Mammary epithelial cell (primary cell): Measurements from ENCODE around the gene CFAP45.

ENCODE experiments used
- EZH2 ChIP-seq: IDR thresholded peaks from 2 replicates; pipeline ENCODE4 v1.6.1; 2012; ENCODE audit warnings: low read length, inconsistent platforms, borderline replicate concordance
- TF ChIP-seq, protein P1 (sequence below), 2 donors: IDR thresholded peaks in 1 of 2; conservative IDR thresholded peaks in 1 of 2; 2 replicates each; pipeline ENCODE4 v1.5.1; 2011 to 2012; ENCODE audit warnings: inconsistent platforms in 2 of 2, low read length in 2 of 2, mild to moderate bottlenecking in 2 of 2, control low read depth in 1 of 2, low read depth in 1 of 2; ENCODE audit not compliant: insufficient read depth in 1 of 2; ENCODE audit errors: extremely low read depth in 1 of 2

DNA sequence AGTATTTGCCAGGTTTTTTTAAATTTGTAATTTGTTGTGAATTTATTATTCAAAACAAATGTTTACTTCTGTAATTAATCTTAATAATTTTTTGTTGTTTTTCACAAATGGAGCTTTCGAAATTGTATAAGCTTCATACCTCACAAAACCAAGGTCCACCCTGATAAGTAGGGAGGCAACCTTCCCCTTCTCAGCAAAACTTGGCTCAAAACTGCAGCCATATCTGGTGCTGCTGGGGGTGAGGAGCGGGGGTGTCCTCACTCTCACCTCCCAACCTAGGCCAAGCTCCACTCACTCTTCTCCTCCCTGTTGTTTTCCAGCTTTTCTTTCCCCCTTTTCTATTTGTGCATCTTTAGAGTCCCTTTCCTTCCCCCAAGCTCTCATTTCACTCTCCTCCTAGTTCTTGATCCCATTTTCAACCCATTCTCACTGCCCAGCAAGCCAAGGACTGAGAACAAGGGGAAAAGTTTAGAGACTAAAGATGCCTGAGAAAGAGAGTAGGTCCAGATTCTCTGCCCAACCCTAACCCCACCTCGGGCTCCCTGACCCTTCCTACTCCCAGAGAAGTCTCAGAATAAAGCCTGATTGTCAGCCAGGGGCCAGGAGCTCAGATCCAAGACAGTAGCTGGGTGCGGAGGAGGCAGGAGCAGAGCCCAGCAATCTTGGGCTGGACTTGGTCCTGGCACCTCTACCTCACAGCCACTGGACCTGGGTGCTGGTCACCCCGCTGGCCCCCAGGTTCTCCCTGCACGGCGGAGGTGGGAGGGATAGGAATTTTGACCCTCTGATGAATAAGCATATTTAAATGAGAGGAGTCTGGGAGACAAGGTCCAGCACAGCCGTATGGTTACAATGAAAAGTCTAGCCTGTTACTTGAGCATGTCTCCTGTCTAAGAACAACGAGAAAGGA is 8.3 kb upstream of the CFAP45 start:
- TF ChIP-seq, protein P1, sequence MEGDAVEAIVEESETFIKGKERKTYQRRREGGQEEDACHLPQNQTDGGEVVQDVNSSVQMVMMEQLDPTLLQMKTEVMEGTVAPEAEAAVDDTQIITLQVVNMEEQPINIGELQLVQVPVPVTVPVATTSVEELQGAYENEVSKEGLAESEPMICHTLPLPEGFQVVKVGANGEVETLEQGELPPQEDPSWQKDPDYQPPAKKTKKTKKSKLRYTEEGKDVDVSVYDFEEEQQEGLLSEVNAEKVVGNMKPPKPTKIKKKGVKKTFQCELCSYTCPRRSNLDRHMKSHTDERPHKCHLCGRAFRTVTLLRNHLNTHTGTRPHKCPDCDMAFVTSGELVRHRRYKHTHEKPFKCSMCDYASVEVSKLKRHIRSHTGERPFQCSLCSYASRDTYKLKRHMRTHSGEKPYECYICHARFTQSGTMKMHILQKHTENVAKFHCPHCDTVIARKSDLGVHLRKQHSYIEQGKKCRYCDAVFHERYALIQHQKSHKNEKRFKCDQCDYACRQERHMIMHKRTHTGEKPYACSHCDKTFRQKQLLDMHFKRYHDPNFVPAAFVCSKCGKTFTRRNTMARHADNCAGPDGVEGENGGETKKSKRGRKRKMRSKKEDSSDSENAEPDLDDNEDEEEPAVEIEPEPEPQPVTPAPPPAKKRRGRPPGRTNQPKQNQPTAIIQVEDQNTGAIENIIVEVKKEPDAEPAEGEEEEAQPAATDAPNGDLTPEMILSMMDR (conservative IDR thresholded peaks at IDR 0.05 in 1 of 2, IDR thresholded peaks at IDR 0.05 in 1 of 2; ENCODE audit: extremely low read depth in 1 of 2, insufficient read depth in 1 of 2, low read depth in 1 of 2, low read length in 2 of 2) = no peak
- TF ChIP-seq EZH2 = no peak
